ENCODE measurements around the gene FAM107B. TPM values are rescaled to one million over a fixed set of nuclear protein-coding genes. Genes with fewer than 3 reads are reported as not detected.

The FAM107B gene
- total and polyA plus RNA-seq, 2 experiments from 2014 or later = 3.4 to 5.2 TPM

GRCh38 chr10:14524691-14525324 lies 249.9 kb downstream of the FAM107B start:
- Histone ChIP-seq H3K9me3 (ENCODE audit: low read depth) (no peaks in the 10 kb centered on the region), H3K4me1 (ENCODE audit: insufficient read depth) (no peaks in the 10 kb centered on the region), H3F3A (ENCODE audit: insufficient read depth) (no peaks in the 10 kb centered on the region), H2AFZ (no peak overlapping the region), H3K27me3 (replicated peaks; ENCODE audit: insufficient read depth) (no peaks in the 10 kb centered on the region), H3K36me3 (ENCODE audit: low read depth) (peaks cover 4% of the 10 kb centered on the region; the same call in 1 of the 2 replicates), H3K9me2 (ENCODE audit: insufficient read depth) (no peaks in the 10 kb centered on the region), H3K9ac (no peak overlapping the region), H3K27ac (no peak overlapping the region), H4K20me1 (ENCODE audit: insufficient read depth) (no peaks in the 10 kb centered on the region), H3K79me2 (ENCODE audit: insufficient read depth) (no peaks in the 10 kb centered on the region), H3K4me2 (ENCODE audit: unreplicated experiment) (no peak overlapping the region), H3K4me3 (no peak overlapping the region)
- 72 to 78% methylated on average over 3 of the region's 3 CpGs for WGBS, 2 experiments (ENCODE audit: low coverage in 1 of 2, low lambda C conversion rate in 2 of 2, missing lambda C conversion rate in 2 of 2)
- DNase-seq = peak; percentile 13
- in situ Hi-C loops (cut with MboI) = loop anchor here (25.0 kb wide), 1 partner anchor 587 kb away; no protein-coding TSS in a partner anchor
- TF ChIP-seq EZH2 (IDR thresholded peaks at IDR 0.05; ENCODE audit: insufficient read depth, poor library complexity, severe bottlenecking) (no peak), EZH2phosphoT487 (IDR thresholded peaks at IDR 0.05; ENCODE audit: insufficient read depth, low read depth) (no peak)

GRCh38 chr10:14523286-14523685 lies 251.4 kb downstream of the FAM107B start:
- Histone ChIP-seq H3K4me3 (no peak overlapping the region), H3K4me1 (ENCODE audit: insufficient read depth) (no peaks in the 10 kb centered on the region), H3K9me3 (ENCODE audit: low read depth) (no peaks in the 10 kb centered on the region), H3K9me2 (ENCODE audit: insufficient read depth) (no peaks in the 10 kb centered on the region), H3K36me3 (ENCODE audit: low read depth) (no peaks in the 10 kb centered on the region), H3K4me2 (ENCODE audit: unreplicated experiment) (no peak overlapping the region), H3K79me2 (ENCODE audit: insufficient read depth) (no peaks in the 10 kb centered on the region), H4K20me1 (ENCODE audit: insufficient read depth) (no peaks in the 10 kb centered on the region), H3K9ac (no peak overlapping the region), H3K27ac (no peak overlapping the region), H3K27me3 (replicated peaks; ENCODE audit: insufficient read depth) (no peaks in the 10 kb centered on the region), H2AFZ (no peak overlapping the region), H3F3A (ENCODE audit: insufficient read depth) (no peaks in the 10 kb centered on the region)
- 93 to 94% methylated on average over 10 of the region's 10 CpGs for WGBS, 2 experiments (ENCODE audit: low coverage in 1 of 2, low lambda C conversion rate in 2 of 2, missing lambda C conversion rate in 2 of 2)
- TF ChIP-seq EZH2 (IDR thresholded peaks at IDR 0.05; ENCODE audit: insufficient read depth, poor library complexity, severe bottlenecking) (no peak), EZH2phosphoT487 (IDR thresholded peaks at IDR 0.05; ENCODE audit: insufficient read depth, low read depth) (no peak)
- in situ Hi-C loops (cut with MboI) = loop anchor here (25.0 kb wide), 1 partner anchor 589 kb away; no protein-coding TSS in a partner anchor
- no peak for DNase-seq

GRCh38 chr10:14519785-14520184 lies 254.9 kb downstream of the FAM107B start:
- TF ChIP-seq EZH2phosphoT487 (IDR thresholded peaks at IDR 0.05; ENCODE audit: insufficient read depth, low read depth) = no peak
- no peak for TF ChIP-seq EZH2 (IDR thresholded peaks at IDR 0.05; ENCODE audit: insufficient read depth, poor library complexity, severe bottlenecking)
- Histone ChIP-seq H3K9me2 (ENCODE audit: insufficient read depth) (no peaks in the 10 kb centered on the region), H3K79me2 (ENCODE audit: insufficient read depth) (no peaks in the 10 kb centered on the region), H3K4me3 (no peak overlapping the region), H3K9ac (no peak overlapping the region), H4K20me1 (ENCODE audit: insufficient read depth) (no peaks in the 10 kb centered on the region), H3F3A (ENCODE audit: insufficient read depth) (no peaks in the 10 kb centered on the region), H2AFZ (no peak overlapping the region), H3K4me2 (ENCODE audit: unreplicated experiment) (no peak overlapping the region), H3K36me3 (ENCODE audit: low read depth) (no peaks in the 10 kb centered on the region), H3K27me3 (replicated peaks; ENCODE audit: insufficient read depth) (no peaks in the 10 kb centered on the region), H3K4me1 (ENCODE audit: insufficient read depth) (no peaks in the 10 kb centered on the region), H3K27ac (no peak overlapping the region), H3K9me3 (ENCODE audit: low read depth) (no peaks in the 10 kb centered on the region)
- DNase-seq = no peak
- 86 to 88% methylated on average over 7 of the region's 7 CpGs for WGBS, 2 experiments (ENCODE audit: low coverage in 1 of 2, low lambda C conversion rate in 2 of 2, missing lambda C conversion rate in 2 of 2)
- in situ Hi-C loops (cut with MboI) = loop anchor here (25.0 kb wide), 1 partner anchor 593 kb away; no protein-coding TSS in a partner anchor

- H3K36me3 ChIP-seq (ENCODE audit: low read depth) = no peaks in the 10 kb centered on the region
- no peaks in the 10 kb centered on the region for H3K9me2 ChIP-seq (ENCODE audit: insufficient read depth)
- H3K4me1 ChIP-seq (ENCODE audit: insufficient read depth) = no peaks in the 10 kb centered on the region
- H3K79me2 ChIP-seq (ENCODE audit: insufficient read depth) = no peaks in the 10 kb centered on the region
- WGBS, 2 experiments (ENCODE audit: low coverage in 1 of 2, low lambda C conversion rate in 2 of 2, missing lambda C conversion rate in 2 of 2) = 97 to 98% methylated on average over 3 of the region's 3 CpGs
- TF ChIP-seq EZH2 (IDR thresholded peaks at IDR 0.05; ENCODE audit: insufficient read depth, poor library complexity, severe bottlenecking) (no peak), EZH2phosphoT487 (IDR thresholded peaks at IDR 0.05; ENCODE audit: insufficient read depth, low read depth) (no peak)
- no peaks in the 10 kb centered on the region for H3K9me3 ChIP-seq (ENCODE audit: low read depth)
- no peaks in the 10 kb centered on the region for H3K27me3 ChIP-seq (replicated peaks; ENCODE audit: insufficient read depth)
- H3F3A ChIP-seq (ENCODE audit: insufficient read depth) = no peaks in the 10 kb centered on the region
- no peaks in the 10 kb centered on the region for H4K20me1 ChIP-seq (ENCODE audit: insufficient read depth)
- H3K9ac ChIP-seq = no peak overlapping the region
- no peak overlapping the region for H2AFZ ChIP-seq
- DNase-seq = no peak
- H3K4me3 ChIP-seq = no peak overlapping the region
- H3K27ac ChIP-seq = no peak overlapping the region
- no peak overlapping the region for H3K4me2 ChIP-seq (ENCODE audit: unreplicated experiment)
- in situ Hi-C loops (cut with MboI) = loop anchor here (25.0 kb wide), 1 partner anchor 594 kb away; no protein-coding TSS in a partner anchor
These were observed 256.5 kb downstream of the FAM107B start for GRCh38 chr10:14518149-14518548.

Data from GM23248 (cell line).